Endothelial cell of umbilical vein (primary cell): Measurements from ENCODE around the gene RASAL3. TPM values are rescaled to one million over a fixed set of nuclear protein-coding genes. Genes with fewer than 3 reads are reported as not detected.

Experiments
- BruUV-seq: library from RNA; stranded (reverse); fragments of 400-500 nt; replicated peaks from 2 replicates; lab custom pipeline; 2021; lab: Mats Ljungman, UMichigan
- CTCF ChIA-PET: fragments of 300-600, 350-600 bp; sonication (Branson Sonifier 250); formaldehyde crosslinking; loops from one replicate; lab custom pipeline; 2021; ENCODE audit warnings: antibody characterized with exemption, inconsistent platforms; lab: Charles Lee
- POLR2A ChIA-PET: fragments of 300-600, 350-600 bp; sonication (Branson Sonifier 250); formaldehyde crosslinking; loops from one replicate; lab custom pipeline; 2021; ENCODE audit warnings: antibody characterized with exemption, inconsistent platforms; lab: Charles Lee
- DNase-seq: peaks from one replicate; pipeline ENCODE4 v3.0.0-alpha.2; 2011; ENCODE audit warnings: low read depth, low spot score
- FAIRE-seq: peaks from 2 replicates; lab custom pipeline; 2011; peaks lifted over from hg19 to GRCh38; lab: Jason Lieb, UNC
- H2AFZ ChIP-seq: 2 replicates; pipeline ENCODE4 v1.6.0; 2012; ENCODE audit warnings: low read depth, low read length, control low read depth, inconsistent platforms
- H3K27ac ChIP-seq: 2 replicates; pipeline ENCODE4 v1.5.1; 2011; ENCODE audit warnings: low read depth, mild to moderate bottlenecking, control low read depth, low read length, moderate library complexity; ENCODE audit not compliant: insufficient read depth
- H3K27me3 ChIP-seq, 2 experiments: 2 replicates each; pipeline versions ENCODE4 v1.6.0 to v1.6.1; 2011; ENCODE audit warnings: low read length in 2 of 2, mixed read lengths in 1 of 2; ENCODE audit not compliant: control insufficient read depth in 2 of 2, insufficient read depth in 2 of 2
- H3K36me3 ChIP-seq, 2 experiments: 2 replicates in 1 of 2; 3 replicates in 1 of 2; pipeline ENCODE4 v1.5.1; 2011; ENCODE audit warnings: low read length in 2 of 2, mild to moderate bottlenecking in 1 of 2, moderate library complexity in 1 of 2; ENCODE audit not compliant: control insufficient read depth in 2 of 2, insufficient read depth in 2 of 2; ENCODE audit errors: extremely low read depth in 1 of 2
- H3K4me1 ChIP-seq: 3 replicates; pipeline ENCODE4 v1.5.1; 2011; ENCODE audit warnings: mild to moderate bottlenecking, low read length; ENCODE audit not compliant: control insufficient read depth, insufficient read depth; ENCODE audit errors: extremely low read depth
- H3K4me2 ChIP-seq: 2 replicates; pipeline ENCODE4 v1.6.1; 2011; ENCODE audit warnings: low read length, control low read depth, mixed read lengths; ENCODE audit not compliant: insufficient read depth
- H3K4me3 ChIP-seq, 3 experiments: fragments of 200-600 bp in 1 of 3; sonication (generic), shearing (Covaris generic) in 1 of 3; replicated peaks in 1 of 3; 2 replicates each; pipeline ENCODE4 v1.5.1; 2011 to 2016; ENCODE audit warnings: control low read depth in 3 of 3, low read length in 3 of 3, mild to moderate bottlenecking in 2 of 3, inconsistent platforms in 1 of 3, low read depth in 1 of 3, moderate library complexity in 1 of 3; ENCODE audit not compliant: insufficient read depth in 1 of 3
- H3K79me2 ChIP-seq: 2 replicates; pipeline ENCODE4 v1.6.0; 2012; ENCODE audit warnings: low read length, inconsistent platforms; ENCODE audit not compliant: control insufficient read depth, insufficient read depth
- H3K9ac ChIP-seq: replicated peaks from 2 replicates; pipeline ENCODE3; 2011; ENCODE audit warnings: low read length, control low read depth; ENCODE audit not compliant: insufficient read depth; ENCODE audit errors: extremely low read depth
- H3K9me1 ChIP-seq: replicated peaks from 3 replicates; pipeline ENCODE4 v1.6.0; 2011; ENCODE audit warnings: mild to moderate bottlenecking, low read length; ENCODE audit not compliant: control insufficient read depth, insufficient read depth; ENCODE audit errors: extremely low read depth
- H3K9me3 ChIP-seq: replicated peaks from 2 replicates; pipeline ENCODE4 v1.5.1; 2012; ENCODE audit warnings: low read length, inconsistent platforms; ENCODE audit not compliant: control insufficient read depth, insufficient read depth
- H4K20me1 ChIP-seq: replicated peaks from 2 replicates; pipeline ENCODE3; 2011; ENCODE audit warnings: mild to moderate bottlenecking, low read length; ENCODE audit not compliant: control insufficient read depth, insufficient read depth; ENCODE audit errors: extremely low read depth
- CTCF ChIP-seq, 2 donors: IDR thresholded peaks; 1 replicate in 1 of 2; 2 replicates in 1 of 2; pipeline ENCODE4 v1.5.1; 2011; ENCODE audit warnings: low read length in 2 of 2, mild to moderate bottlenecking in 2 of 2, moderate library complexity in 2 of 2, control low read depth in 1 of 2, inconsistent platforms in 1 of 2, low read depth in 1 of 2; ENCODE audit not compliant: insufficient read depth in 1 of 2; ENCODE audit errors: extremely low read depth in 1 of 2
- EZH2 ChIP-seq: IDR thresholded peaks from 2 replicates; pipeline ENCODE4 v1.6.1; 2012; ENCODE audit warnings: borderline replicate concordance, low read depth, mild to moderate bottlenecking, moderate library complexity, low read length, inconsistent platforms; ENCODE audit not compliant: severe bottlenecking
- FOS ChIP-seq: IDR thresholded peaks from 2 replicates; pipeline ENCODE4 v1.6.1; 2011; ENCODE audit warnings: mild to moderate bottlenecking, low read length, moderate library complexity, borderline replicate concordance; ENCODE audit not compliant: insufficient read depth
- GATA2 ChIP-seq: IDR thresholded peaks from 2 replicates; pipeline ENCODE4 v1.7.0; 2011; ENCODE audit warnings: low read depth, mild to moderate bottlenecking, moderate library complexity, mixed read lengths, low read length; ENCODE audit not compliant: insufficient read length, insufficient read depth
- JUN ChIP-seq: IDR thresholded peaks from 2 replicates; pipeline ENCODE4 v1.6.1; 2011; ENCODE audit warnings: borderline replicate concordance, low read depth; ENCODE audit not compliant: insufficient read length, insufficient read depth
- MAX ChIP-seq: IDR thresholded peaks from 2 replicates; pipeline ENCODE4 v1.6.1; 2011; ENCODE audit not compliant: insufficient read depth, insufficient read length
- MYC ChIP-seq: IDR thresholded peaks from one replicate; pipeline ENCODE4 v1.6.1; 2011; ENCODE audit warnings: mild to moderate bottlenecking, low read depth, low read length
- POLR2A ChIP-seq: IDR thresholded peaks from 2 replicates; pipeline ENCODE4 v1.6.1; 2012; ENCODE audit warnings: low read depth, mild to moderate bottlenecking, control low read depth, low read length
- POLR2AphosphoS5 ChIP-seq: IDR thresholded peaks from 2 replicates; pipeline ENCODE4 v1.6.1; 2012; ENCODE audit warnings: low read depth, mild to moderate bottlenecking, control low read depth, low read length, moderate library complexity; ENCODE audit not compliant: insufficient read depth
- dilution Hi-C: fragments of 300-500 bp; cut with MboI; formaldehyde crosslinking; loops from one replicate; pipeline ENCODE4 v1.15.0; 2019; ENCODE audit warnings: low sequenced_read_pairs; ENCODE audit not compliant: extremely low pct_ligation_motif_present
- intact Hi-C: fragments of 100-400 bp; cut with micrococcal nuclease; formaldehyde crosslinking; loops from one replicate; pipeline ENCODE4 v1.10.0; 2022
- polyA plus RNA-seq, 4 experiments: library from polyadenylated mRNA; depleted of rRNA in 3 of 4; stranded (reverse) in 3 of 4; unstranded in 1 of 4; fragments of >200 nt; gene quantifications; 2 replicates each; pipeline versions ENCODE4 v1.2.1 to v1.2.3, GENCODE V29; 2011 to 2012; ENCODE audit warnings: missing spikeins in 1 of 4
- total RNA-seq: library from RNA; stranded (reverse); gene quantifications from 2 replicates; pipeline ENCODE4 v1.2.3, GENCODE V29; 2021

RASAL3 gene
- total and polyA plus RNA-seq, 2 donors (not counting 3 experiments of a cell fraction or from before 2014, with no cell fraction given): 4.1 to 5.7 TPM

GRCh38 chr19:15445227-15445605 is 19.1 kb downstream of the RASAL3 start:
- Histone ChIP-seq H3K4me1 (peaks cover 8% of the 10 kb centered on the region), H3K9me3 (no peaks in the 10 kb centered on the region), H3K36me3 (no peaks in the 10 kb centered on the region), H3K27me3 (no peaks in the 10 kb centered on the region), H2AFZ (no peak overlapping the region), H3K4me3 (no peak overlapping the region), H4K20me1 (no peaks in the 10 kb centered on the region), H3K9ac (no peak overlapping the region), H3K9me1 (no peaks in the 10 kb centered on the region), H3K4me2 (no peak overlapping the region), H3K79me2 (no peaks in the 10 kb centered on the region), H3K27ac (no peak overlapping the region)
- ChIA-PET POLR2A (no interaction called here), CTCF (no interaction called here)
- dilution Hi-C loops (no loop called here), intact Hi-C loops (no loop called here)
- no peak for TF ChIP-seq EZH2
- TF ChIP-seq POLR2A: no peak
- no peak for TF ChIP-seq MAX
- no peak for TF ChIP-seq GATA2
- TF ChIP-seq JUN: no peak
- TF ChIP-seq FOS: no peak
- TF ChIP-seq POLR2AphosphoS5: no peak
- no peak for TF ChIP-seq MYC
- no peak for TF ChIP-seq CTCF (IDR thresholded peaks at IDR 0.05; ENCODE audit: extremely low read depth in 1 of 2, insufficient read depth in 1 of 2, low read depth in 1 of 2, low read length in 2 of 2)
- DNase-seq (no peak), FAIRE-seq (no peak)
- BruUV-seq: no TSS peak
